Neutrophil (primary cell): ENCODE measurements around the gene PPM1A.

ENCODE experiments used
- H3K27ac ChIP-seq: fragments of 200-600 bp; sonication (generic); 2 replicates; pipeline ENCODE4 v1.5.1; 2016; ENCODE audit warnings: mild to moderate bottlenecking, moderate library complexity
- H3K27me3 ChIP-seq: fragments of 200-600 bp; sonication (generic); 2 replicates; pipeline ENCODE4 v1.6.0; 2016; ENCODE audit warnings: mild to moderate bottlenecking
- H3K36me3 ChIP-seq: fragments of 200-600 bp; sonication (generic); 2 replicates; pipeline ENCODE4 v1.5.1; 2017
- H3K4me1 ChIP-seq, 2 experiments: fragments of 200-600 bp in 1 of 2; sonication (generic) in 1 of 2; 1 replicate in 1 of 2; 2 replicates in 1 of 2; pipeline versions ENCODE4 v1.5.1 to v1.6.1; 2013 to 2016; ENCODE audit warnings: low read depth in 1 of 2, low read length in 1 of 2, mild to moderate bottlenecking in 1 of 2, moderate library complexity in 1 of 2; ENCODE audit not compliant: control insufficient read depth in 1 of 2, insufficient read depth in 1 of 2
- H3K4me3 ChIP-seq, 2 experiments: fragments of 200-600 bp in 1 of 2; sonication (generic) in 1 of 2; 1 replicate in 1 of 2; 2 replicates in 1 of 2; pipeline ENCODE4 v1.5.1; 2013 to 2016; ENCODE audit warnings: low read depth in 1 of 2, low read length in 1 of 2, mild to moderate bottlenecking in 1 of 2, moderate library complexity in 1 of 2
- H3K9me3 ChIP-seq: fragments of 200-600 bp; sonication (generic); 2 replicates; pipeline ENCODE4 v1.5.1; 2016
- TF ChIP-seq, protein P1 (sequence below): fragments of 200-600 bp; sonication (generic); IDR thresholded peaks from 2 replicates; pipeline ENCODE4 v1.5.1; 2016; ENCODE audit warnings: antibody characterized with exemption

PPM1A gene

DNA sequence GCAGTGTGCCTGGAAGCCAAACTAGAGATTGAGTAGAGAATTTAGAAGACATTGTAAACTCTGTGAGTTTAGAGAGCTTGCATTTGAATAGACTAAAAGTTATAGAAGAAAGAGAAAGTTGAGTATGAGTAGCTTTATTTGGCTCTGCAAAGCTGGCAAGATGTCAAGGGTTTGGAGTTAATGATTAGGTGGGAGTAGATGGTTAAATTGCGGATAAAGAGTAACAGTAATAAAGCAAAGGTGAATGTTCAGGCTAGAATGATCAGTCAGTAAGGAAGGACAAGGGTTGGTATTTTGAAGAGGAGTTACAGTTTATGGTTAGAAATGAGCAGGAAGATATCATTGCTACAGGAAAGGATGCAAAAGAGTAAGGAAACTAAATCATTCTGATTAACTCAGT lies 5.2 kb downstream of the PPM1A start:
- TF ChIP-seq, protein P1, sequence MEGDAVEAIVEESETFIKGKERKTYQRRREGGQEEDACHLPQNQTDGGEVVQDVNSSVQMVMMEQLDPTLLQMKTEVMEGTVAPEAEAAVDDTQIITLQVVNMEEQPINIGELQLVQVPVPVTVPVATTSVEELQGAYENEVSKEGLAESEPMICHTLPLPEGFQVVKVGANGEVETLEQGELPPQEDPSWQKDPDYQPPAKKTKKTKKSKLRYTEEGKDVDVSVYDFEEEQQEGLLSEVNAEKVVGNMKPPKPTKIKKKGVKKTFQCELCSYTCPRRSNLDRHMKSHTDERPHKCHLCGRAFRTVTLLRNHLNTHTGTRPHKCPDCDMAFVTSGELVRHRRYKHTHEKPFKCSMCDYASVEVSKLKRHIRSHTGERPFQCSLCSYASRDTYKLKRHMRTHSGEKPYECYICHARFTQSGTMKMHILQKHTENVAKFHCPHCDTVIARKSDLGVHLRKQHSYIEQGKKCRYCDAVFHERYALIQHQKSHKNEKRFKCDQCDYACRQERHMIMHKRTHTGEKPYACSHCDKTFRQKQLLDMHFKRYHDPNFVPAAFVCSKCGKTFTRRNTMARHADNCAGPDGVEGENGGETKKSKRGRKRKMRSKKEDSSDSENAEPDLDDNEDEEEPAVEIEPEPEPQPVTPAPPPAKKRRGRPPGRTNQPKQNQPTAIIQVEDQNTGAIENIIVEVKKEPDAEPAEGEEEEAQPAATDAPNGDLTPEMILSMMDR: no peak
- Histone ChIP-seq H3K9me3 (no peaks in the 10 kb centered on the region), H3K27me3 (no peaks in the 10 kb centered on the region), H3K4me1 (peaks cover 33 to 44% of the 10 kb centered on the region in 2 experiments), H3K36me3 (no peaks in the 10 kb centered on the region), H3K27ac (no peak overlapping the region), H3K4me3 (no peak overlapping the region)

DNA sequence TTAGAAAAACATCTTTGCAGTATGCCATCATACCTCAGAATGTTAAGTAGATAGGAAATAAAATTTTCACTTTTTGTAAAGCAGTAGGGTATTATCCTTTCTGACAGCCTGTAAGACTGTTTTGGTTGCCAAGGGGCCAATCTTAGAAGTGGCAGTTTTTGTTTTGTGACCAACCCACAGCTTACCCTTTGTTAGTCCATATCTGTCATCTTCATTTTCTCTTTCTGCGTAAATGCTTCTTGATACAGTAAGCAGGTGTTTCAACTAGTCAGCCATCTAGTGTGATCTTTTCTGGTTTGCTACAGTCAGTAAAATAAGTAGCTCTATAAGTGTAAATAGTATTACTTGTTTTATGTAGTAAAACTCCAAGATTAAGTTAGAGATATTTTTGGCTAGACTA lies 8.8 kb downstream of the PPM1A start:
- Histone ChIP-seq H3K27me3 (no peaks in the 10 kb centered on the region), H3K27ac (no peak overlapping the region), H3K36me3 (no peaks in the 10 kb centered on the region)

DNA sequence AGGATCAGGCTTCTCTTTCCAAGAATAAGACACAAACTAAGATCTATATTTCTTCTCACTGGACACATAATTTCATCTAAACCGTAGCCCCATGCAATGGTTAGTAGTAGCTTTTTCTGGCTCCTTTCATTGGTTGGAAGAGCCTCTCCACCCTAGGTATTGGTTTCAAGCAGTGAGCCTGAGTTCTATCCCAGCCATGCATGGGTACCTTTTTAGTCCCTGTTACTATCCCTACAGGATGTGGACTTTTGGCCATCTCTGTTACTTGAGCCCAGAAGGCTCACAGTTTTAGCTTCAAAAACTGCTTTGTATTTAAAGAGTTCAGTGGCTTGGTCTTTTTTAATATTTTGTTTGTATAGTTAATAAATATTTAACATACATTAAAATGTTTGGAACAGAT lies 16.1 kb downstream of the PPM1A start:
- Histone ChIP-seq H3K9me3 (no peaks in the 10 kb centered on the region), H3K27me3 (no peaks in the 10 kb centered on the region), H3K4me1 (no peaks in the 10 kb centered on the region), H3K27ac (no peak overlapping the region), H3K36me3 (no peaks in the 10 kb centered on the region), H3K4me3 (no peak overlapping the region)
- TF ChIP-seq, protein P1: no peak

More for the DNA sequence above, 8.8 kb downstream of the PPM1A start:
- TF ChIP-seq, protein P1: no peak
- peaks cover 6 to 16% of the 10 kb centered on the region in 2 experiments for H3K4me1 ChIP-seq
- H3K9me3 ChIP-seq: no peaks in the 10 kb centered on the region
- H3K4me3 ChIP-seq: no peak overlapping the region

DNA sequence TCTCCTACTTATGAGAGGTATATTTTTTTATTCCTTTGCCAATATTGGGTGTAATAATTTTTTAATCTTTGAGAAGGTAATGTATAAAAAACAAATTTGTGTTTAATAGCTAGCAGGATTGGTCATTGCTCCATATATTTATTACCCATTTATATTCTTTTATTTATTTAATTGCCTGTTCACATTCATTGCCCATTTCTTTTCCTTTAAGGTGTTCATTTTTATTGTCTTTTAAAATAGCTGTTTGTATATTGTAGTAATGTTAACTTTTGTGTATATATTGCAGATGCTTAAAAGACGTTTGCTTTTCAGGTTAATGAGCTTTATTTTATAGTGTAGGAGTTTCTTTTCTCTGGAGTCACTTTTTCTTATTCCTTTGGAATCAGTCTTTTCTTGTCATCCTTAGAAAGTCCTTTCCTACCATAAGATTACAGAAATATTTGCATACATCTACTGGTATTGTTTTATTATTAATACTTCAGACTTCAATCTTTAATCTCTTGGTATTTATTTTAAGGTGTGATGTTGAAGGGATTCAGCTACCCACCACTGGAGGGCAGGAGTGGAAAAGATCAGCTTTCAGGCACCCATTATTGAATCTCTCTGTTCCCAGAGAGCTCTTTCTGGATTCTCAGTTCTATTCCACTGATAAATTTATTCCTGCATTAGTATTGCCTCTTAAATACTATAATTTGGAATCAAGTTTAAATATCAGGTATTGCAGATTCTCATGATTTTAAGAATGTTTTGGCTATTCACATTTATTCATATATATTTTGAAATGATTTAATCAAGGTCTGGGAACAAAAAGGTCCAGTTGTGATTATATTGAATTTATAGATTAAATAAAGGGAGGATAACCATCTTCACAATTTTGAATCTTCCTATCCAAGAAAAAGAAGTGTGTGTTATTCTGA lies 17.3 kb downstream of the PPM1A start:
- Histone ChIP-seq H3K27ac (no peak overlapping the region), H3K4me3 (no peak overlapping the region), H3K27me3 (no peaks in the 10 kb centered on the region), H3K36me3 (no peaks in the 10 kb centered on the region), H3K4me1 (no peaks in the 10 kb centered on the region), H3K9me3 (no peaks in the 10 kb centered on the region)
- TF ChIP-seq, protein P1: no peak

DNA sequence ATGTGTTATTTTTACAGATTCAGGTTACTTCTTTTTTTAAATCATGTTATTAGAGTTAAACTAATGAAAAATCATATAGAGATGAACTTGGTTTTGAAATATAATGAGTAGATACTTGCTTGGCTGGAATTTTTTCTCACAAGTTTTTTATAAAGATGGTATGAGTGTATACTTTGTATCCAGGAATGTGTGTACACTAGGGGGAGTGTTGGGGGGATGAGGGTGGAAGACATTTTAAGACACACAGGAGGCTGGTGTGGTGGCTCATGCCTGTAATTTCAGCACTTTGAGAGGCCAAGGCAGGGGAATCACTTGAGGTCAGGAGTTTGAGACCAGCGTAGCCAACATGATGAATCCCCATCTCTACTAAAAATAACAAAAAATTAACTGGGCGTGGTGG lies 23.2 kb downstream of the PPM1A start:
- H3K4me1 ChIP-seq: peaks cover 16 to 18% of the 10 kb centered on the region in 2 experiments
- no peaks in the 10 kb centered on the region for H3K27me3 ChIP-seq
- H3K9me3 ChIP-seq: no peaks in the 10 kb centered on the region
- no peaks in the 10 kb centered on the region for H3K36me3 ChIP-seq
- TF ChIP-seq, protein P1: no peak
- no peak overlapping the region for H3K27ac ChIP-seq
- H3K4me3 ChIP-seq: no peak overlapping the region
